SK-N-DZ (cell line): ENCODE measurements around the gene CSRP3.

Experiments
- DNase-seq: peaks from one replicate; pipeline ENCODE4 v3.0.0-alpha.2; 2015; ENCODE audit warnings: low spot score

CSRP3 gene

DNA sequence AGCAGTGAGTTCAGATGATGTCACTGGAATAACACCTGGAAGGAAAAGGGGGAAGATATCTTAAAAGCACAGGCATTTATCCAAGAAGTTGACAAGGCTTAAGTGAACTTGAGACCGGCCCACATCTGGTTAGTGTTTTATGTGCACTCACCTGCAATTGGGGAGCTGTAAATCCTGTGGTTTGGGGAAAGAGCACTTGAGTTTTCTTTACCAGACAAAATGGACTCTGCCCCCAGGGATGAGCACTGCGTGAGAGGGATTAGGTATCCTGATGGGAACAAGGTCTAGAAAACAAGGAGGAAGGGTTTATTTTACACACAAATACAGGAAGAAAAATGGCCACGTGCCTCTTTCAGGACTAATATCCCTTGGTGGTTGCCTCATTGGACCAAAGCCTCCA is 23.8 kb upstream of the CSRP3 start:
- no peak for DNase-seq

- no peak for DNase-seq
These were observed 23.3 kb upstream of the CSRP3 start for GRCh38 chr11:19225123-19225522.

- no peak for DNase-seq
These were observed 19.3 kb upstream of the CSRP3 start for GRCh38 chr11:19220903-19221724.

DNA sequence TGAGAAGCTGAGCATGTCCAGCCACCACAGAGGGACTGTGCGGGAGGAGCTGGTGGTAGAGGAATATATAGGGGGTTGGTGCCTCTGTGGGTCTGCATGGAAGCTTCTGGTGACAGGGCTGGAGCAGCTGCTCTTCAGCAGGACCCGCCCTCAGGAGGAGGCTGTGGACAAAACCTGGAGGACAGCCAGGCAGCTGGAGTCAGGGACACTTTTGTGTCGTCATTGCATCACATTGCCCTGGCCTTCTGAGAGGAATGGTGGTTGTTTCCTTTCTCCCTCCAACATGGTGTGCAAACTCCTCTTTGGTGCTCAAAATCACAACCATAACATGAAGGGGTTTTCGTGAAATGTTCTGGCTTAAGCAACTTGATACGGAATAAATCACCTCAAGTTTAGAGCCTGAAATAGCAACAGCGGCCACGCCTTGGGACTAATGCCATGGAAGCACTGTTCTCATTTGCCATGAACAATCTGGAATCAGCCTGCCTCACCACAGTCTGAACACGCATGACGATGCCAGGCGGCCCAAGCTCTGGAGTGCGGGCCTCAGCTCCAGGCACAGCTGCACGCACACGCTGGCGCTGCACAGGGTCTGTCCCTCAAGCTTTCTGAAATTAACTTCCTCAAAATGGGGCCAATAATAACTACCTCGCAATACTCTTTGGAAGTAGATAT is 17.1 kb upstream of the CSRP3 start:
- DNase-seq = no peak

- no peak for DNase-seq
These were observed 16.4 kb upstream of the CSRP3 start for GRCh38 chr11:19218216-19218615.

DNA sequence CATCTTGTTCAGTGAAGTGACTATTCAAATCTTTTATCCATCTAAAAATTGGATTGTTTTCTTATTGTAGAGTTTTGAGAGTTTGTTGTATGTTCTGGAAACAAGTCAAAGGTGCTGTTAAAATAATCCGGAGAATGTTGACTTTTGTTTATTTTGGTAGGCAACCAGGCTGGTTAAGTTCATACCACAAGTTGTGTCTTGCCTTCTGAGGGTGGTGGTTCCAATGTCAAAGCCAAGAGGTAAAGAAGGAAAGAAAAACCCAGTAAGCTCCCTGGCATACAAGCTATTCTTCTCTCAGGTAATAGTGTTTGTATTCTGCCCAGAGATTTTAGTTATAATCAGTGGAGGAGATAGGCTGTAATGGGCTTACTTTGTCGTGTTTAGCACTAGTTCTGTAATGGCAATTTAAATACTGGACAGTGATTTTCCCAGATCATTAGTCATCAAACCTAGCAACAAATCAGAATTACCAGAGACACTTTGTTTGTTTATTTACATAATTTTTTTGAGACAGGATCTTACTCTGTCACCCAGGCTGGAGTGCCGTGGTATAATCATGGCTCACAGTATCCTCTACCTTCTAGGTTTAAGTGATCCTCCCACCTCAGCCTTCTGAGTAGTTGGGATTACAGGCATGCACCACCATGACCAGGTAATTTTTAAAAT is 15.1 kb upstream of the CSRP3 start:
- no peak for DNase-seq

- DNase-seq = no peak
These were observed 14.2 kb upstream of the CSRP3 start for GRCh38 chr11:19216021-19216420.

DNA sequence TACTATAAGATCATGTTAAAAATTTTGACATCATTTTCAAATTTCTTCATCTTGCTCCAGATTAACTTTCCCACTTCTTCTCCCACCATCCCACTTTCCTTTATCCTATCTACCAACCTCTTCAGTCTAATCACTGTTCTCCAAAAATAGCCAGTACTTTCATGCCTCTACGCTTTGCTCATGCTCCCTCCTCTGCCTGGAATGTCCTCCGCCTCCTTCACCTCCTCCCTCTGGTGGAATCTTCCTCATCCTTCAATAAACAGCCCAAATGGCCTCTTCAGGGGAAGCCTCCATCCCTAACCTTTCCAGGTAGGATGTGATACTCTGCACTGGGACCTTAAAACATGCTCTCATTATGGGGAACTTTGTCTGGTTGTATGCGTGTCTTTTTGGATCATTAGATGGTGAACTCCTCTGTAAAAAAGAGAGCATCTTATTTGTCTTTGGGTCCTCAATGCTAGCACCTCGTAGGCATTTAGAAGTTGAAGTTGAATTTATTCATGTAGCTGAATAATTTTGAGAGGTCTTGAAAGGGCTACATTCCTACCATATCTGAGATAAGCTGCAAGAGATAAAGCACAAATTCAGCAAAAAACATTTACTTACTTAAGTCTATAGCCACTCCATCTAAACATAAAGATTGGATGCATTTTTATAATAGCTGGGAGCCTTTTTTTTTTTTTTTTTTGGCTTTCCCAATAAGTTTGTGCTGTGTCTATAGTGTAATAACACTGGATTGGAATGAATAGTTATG is 8.0 kb upstream of the CSRP3 start:
- no peak for DNase-seq

DNA sequence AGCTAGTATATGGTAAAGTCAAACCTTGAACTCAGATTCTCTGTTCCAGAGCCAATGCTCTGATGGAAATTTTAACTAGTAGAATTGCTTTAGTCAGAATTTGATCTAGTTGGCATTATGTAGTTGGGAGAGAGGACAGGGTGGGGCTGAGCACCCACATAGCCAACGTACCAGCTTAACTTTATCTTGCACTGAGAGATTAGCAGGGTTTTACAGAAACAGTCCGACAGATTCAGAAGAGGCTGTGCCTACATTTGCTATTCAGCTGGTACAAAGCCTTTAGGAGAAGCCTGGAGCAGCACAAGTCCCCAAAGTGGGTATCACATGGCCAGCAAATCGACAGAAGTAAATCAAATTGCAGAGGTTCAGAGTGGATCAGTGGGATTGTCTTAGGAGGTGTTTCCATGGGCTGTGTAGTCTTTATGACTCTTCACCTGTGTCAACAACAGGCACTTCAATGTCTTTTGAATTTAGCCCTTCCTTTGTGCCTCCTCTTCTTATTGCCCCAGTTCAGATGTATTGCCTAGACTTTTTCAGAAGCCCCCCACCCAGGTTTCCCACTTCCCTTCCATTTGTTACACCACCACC is 7.3 kb upstream of the CSRP3 start:
- DNase-seq = no peak

GRCh38 chr11:19208181-19208580 is 6.4 kb upstream of the CSRP3 start:
- DNase-seq = no peak

DNA sequence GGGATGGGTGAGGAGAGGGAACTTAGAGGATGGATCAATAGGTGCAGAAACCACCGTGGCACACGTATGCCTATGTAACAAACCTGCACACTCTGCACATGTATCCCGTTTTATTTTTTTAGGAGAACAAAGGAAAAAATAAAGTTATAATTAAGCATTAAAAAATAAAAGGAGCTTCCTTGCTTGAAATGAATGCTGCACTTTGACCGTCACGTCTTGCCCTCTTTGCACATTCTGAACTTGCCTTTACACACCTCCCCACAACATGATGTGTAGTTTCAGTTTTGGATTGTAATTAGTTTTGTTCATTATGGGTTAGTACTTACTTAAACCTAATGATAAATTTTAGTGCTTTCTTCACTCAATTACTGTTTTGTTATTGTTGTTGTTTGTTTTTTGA is 3.1 kb upstream of the CSRP3 start:
- no peak for DNase-seq

DNA sequence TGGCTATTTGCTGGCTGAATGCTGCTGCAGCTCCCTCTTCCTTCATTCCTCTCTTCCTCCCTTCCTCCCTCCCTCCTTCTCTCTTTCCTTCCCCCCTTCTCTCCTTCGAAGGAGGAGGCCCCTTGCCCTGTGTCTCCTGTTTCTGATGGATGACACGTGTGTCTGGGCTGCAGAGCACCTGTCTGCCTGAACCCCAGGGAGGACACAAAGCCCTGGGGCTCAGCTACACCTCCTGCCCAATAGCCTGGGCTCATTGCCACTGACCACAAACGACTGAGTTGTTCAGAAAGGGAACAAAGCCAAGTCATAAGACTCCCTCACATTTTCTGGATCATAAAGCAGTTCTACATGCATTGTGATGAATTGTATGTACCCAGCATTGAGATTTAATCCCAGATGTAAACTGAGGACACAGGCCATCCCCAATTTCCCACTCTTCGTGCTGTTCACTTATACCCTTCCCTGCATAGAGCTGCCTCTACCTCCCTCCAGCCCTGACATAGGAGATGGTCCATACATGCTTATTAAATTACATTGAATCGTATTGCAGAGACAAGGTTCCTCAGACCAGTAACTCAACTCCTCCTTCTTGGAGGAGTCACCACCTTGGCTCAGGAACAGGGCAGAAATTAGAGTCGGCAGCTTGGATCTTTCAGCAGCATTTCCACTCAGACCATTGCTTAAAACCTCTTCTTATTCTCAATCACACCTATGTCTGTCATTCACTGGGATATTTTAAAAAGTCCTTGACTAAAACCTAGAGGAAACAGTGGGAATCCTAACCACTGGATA is 1.2 kb downstream of the CSRP3 start:
- DNase-seq = no peak

- no peak for DNase-seq
These were observed 2.0 kb downstream of the CSRP3 start for GRCh38 chr11:19199771-19200170.

- DNase-seq = no peak
These were observed 2.7 kb downstream of the CSRP3 start for GRCh38 chr11:19199048-19199447.

DNA sequence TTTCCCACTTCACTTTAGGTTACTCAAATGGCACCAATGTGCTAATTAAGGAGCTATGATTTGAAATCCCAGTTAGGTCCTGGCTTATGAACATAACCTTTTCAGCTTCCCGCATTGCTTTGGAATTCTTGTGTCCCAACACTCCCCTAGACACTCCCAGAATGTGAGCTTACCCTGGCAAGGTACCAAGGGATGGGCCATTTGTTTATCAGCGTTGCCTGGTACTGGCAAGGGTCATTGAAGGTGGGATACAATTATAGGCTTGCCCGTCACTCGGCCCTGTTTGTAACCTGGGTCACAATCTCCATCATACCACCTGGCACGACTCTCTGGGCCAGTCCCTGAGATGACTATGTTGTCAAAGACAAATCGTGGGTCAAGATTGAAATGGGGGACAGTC is 5.4 kb downstream of the CSRP3 start:
- no peak for DNase-seq

GRCh38 chr11:19194620-19195308 is 7.0 kb downstream of the CSRP3 start:
- no peak for DNase-seq

- DNase-seq = no peak
These were observed 7.9 kb downstream of the CSRP3 start for GRCh38 chr11:19193916-19194315.

DNA sequence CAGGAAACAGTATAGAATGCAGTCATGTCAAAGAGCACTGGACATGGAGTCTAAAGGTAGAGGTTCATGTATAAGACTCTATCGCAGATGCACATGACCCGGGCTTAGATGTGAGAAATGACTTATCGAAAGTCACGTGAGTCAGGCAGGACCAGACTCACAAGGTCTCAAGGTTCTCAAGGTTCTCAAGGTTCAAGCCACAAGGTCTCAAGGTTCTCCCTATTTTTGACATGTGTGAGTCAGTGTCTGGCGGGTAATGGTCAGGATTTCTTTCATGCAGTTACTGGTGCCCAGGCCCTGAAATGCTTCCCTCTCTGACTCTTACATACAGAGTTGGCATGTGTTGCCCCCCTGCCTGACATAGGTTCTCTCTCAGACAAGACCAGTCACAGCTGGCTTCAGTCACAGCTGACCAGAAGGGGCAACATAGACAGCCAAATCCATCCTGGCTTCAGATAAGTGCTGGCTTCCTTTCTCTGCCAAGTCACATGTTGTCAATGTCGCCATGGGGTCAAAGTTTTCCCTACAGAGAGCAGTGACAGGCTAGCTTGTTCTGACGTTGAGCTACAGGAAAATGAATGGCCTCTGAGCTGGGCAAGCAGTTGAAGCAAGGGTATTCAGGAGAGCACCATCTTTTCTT is 10.1 kb downstream of the CSRP3 start:
- no peak for DNase-seq

DNA sequence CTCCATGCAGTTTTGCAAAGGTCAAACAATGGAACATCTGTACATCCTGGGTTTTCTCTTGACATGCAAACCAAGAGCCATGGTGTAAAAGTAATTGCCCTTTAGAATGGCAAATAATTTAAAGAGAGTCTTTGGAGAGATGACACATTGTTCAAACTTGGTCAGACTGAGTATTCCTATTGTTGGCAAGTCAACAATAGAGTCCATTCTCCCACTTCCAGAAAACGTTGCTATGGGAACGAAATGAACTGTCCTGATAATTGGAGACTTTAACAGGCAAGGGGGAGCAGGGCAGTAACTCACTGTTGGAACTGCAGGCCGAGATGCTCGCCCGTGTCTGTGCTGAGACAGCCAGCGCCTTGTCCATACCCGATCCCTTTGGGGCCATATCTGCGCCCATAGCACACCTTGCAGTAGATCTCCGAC is 13.9 kb downstream of the CSRP3 start:
- DNase-seq = no peak
